HG02571 (cell line): ENCODE measurements around the gene MEIS3.
"Not testable (repeated sequence)": the region's sequence is repeated elsewhere in the genome, so short reads cannot be mapped to it uniquely, and the experiment has no call there.

ENCODE experiments used
- ATAC-seq: cut with Tn5 transposase; IDR thresholded peaks from one replicate; pipeline ENCODE4 v1.9.1; 2021; ENCODE audit warnings: mild to moderate bottlenecking, moderate library complexity; ENCODE audit not compliant: unreplicated experiment

MEIS3 gene

DNA sequence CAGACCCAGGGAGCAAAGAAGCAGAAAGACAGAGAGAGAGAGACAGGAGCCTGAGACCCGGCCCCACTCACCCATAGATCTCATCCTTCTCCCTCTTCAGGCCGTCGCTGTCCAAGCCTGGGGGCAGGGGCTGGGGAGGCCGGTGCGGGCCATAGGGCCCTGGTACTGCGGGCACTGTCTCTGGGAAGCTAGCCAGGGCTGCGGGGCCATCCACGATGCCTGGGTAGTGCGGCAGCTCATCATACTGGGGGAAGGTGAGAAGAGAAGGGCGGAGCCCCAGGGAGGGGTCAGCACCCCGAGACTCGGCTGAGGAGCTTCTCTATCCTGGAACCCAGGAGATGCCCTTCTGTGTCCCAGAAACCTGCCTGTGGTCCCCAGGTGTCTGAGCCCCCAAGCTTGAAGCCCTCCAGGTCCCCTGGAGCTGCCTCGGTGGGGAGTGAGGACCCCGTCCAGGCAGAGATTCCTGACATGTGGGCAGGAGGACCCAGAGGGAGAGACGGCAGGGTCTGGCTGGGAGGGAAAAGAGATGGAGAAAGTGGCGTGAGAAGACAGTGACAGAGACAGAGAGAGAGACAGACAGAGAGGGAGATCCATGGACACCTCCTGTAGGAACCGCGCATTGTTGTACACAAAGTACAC lies 2.1 kb downstream of the MEIS3 start:
- no peak for ATAC-seq

DNA sequence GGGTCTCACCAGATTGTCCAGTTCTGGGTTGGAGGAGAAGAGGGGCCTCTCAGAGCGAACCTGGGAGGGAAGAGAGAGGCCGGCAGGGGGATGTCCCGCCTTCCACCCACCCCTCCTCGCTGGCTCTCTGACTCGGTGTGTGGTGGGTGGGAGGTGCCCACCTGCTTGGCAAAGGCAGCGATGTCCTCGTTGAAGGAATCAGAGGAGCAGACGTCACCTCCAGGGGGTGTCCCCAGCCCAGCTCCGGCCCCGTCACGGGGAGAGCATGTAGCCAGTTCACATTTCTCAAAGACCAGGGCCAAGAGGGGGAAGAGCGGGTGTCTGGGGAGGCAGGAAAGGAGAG lies 2.7 kb downstream of the MEIS3 start:
- no peak for ATAC-seq

DNA sequence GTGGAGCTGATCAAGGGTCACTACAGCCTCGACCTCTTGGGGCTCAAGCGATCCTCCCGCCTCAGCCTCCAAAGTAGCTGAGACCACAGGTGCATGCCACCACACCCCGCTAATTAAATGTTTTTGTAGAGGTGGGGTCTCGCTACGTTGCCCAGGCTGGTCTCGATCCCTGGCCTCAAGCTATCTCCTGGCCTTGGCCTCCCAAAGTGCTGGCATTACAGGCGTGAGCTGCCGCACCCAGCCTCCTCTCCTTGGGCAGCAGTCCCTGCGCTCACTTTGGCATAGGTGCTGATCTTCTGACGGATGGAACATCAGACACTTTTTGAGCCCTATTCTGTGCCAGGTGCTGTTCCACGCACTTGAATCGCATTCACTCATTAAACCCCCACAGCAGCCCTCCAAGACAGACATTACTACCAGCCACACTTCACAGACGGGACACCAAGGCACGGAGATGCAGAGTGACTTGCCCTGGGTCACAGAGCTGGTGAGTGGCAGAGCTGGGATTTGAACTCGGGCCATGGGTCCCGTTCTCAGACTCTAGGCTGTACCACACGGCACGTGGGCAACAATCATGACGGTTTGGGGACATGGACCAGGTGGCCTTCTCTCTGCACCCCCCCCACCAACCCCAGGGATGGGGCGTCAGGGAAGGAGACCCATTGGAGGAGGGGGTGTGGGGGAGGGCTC lies 3.2 kb downstream of the MEIS3 start:
- no peak for ATAC-seq

DNA sequence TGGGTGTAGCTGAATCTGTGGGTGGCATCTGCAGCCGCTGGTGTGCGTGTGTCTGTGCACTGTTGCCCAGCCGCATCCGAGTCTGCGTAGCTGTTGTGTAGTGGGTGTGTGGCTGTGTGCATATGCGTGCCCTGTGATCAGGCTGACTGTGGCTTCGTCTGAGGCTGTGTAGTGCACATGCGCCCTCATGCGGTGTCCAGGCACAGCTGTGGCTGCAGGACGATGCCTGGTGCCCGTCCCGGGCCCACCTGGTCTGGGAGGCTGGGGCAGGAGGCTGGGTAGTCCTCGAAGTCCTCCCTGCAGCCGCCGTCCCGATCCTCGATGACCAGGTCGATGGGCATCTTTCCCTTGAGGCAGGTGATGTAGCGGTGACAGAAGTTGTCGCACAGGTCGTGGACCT lies 4.9 kb downstream of the MEIS3 start:
- no peak for ATAC-seq

DNA sequence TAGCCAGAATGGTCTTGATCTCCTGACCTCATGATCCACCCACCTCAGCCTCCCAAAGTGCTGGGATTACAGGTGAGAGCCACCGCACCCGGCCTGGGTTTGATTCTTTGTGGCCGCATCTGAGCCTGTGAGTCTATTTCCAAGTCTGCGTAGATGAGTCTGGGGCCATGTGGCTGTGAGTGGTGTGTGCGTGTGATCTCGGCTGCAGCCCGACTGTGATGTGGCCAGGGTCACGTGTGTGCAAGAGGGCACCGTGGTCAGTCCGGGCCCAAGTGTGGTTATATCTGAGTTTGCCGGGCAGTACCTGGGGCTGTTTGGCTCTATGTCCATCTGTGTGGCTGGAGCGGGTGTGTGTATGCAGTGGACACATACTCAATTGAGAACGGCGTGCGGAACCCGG lies 5.4 kb downstream of the MEIS3 start:
- ATAC-seq: no peak

DNA sequence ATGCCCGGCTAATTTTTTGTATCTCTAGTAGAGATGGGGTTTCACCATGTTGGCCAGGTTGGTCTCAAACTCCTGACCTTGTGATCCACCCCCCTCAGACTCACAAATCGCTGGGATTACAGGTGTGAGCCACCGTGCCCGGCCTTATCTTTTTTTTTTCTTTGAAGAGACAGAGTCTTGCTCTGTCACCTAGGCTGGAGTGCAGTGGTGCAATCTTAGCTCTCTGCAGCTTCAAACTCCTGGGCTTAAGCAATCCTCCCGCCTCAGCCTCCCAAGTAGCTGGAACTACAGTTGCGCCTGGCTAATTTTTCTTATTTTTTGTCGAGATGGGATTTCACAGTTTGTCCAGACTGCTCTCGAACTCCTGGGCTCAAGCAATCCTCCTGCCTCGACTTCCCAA lies 7.6 kb downstream of the MEIS3 start:
- ATAC-seq: not testable (repeated sequence)

DNA sequence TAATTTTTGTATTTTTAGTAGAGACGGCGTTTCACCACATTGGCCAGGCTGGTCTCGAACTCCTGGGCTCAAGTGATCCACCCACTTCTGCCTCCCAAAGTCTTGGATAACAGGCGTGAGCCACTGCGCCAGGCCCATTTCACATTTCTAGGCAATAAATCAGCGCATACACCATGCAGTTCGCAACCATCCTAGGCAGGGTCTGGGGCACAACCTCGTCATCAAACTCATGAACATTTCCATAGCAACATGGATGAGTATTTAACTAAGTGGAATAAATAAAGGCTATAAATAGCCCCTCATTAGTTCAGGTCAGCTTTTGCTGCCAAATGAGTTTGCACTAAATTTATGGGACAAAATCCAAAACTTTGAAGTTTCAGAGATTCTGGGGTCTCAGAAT lies 8.2 kb downstream of the MEIS3 start:
- no peak for ATAC-seq

DNA sequence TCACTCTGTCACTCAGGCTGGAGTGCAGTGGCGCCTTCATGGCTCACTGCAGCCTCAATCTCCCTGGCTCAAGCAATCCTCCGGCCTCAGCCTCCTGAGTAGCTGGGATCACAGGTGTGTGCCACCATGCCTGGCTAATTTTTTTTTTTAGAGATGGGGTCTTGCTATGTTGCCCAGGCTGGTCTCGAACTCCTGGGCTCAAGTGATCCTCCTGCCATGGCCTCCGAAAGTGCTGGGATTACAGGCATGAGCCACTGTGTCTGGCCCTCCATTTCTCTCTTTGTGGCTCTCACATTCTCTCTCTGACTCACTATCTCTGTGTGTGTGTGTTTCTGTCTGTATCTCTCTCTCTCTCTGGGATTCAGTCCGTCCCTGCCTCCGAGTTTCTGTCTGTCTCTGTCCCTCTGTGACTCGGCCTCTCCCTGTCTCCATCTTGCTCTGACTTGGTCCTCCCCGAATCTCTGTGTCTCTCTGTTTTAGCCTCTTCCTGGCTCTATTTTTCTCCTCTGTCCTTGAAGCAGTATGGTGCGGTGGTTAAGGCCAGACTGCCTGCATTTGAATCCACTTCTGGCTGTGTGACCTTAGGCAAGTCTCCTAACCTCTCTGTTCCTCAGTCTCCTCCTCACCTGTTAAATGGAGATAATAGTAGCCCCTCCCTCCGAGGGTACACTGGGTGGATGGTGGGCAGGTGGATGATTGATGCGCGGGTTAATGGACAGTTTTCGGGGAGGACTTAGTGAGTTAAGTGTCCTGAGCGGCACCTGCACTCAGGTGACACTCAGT lies 11.0 kb downstream of the MEIS3 start:
- no peak for ATAC-seq

DNA sequence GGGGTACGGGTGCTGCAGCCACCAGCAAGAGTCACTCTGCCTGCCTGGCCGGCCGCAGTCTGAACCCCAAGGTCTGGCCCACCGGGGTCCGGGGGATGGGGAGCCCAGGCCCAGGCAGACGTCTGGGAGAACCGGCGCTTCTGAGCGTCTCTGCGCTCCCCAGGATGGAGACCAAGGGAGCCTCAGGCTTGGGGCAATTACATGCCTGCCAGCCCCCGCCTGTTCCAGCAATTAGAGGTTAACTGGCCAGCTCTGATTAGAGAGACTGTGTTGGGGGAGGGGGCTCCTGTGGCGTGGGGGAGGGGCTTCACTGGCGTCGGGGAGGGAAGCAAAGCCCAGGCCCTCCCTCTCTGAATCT lies 11.9 kb downstream of the MEIS3 start:
- no peak for ATAC-seq

DNA sequence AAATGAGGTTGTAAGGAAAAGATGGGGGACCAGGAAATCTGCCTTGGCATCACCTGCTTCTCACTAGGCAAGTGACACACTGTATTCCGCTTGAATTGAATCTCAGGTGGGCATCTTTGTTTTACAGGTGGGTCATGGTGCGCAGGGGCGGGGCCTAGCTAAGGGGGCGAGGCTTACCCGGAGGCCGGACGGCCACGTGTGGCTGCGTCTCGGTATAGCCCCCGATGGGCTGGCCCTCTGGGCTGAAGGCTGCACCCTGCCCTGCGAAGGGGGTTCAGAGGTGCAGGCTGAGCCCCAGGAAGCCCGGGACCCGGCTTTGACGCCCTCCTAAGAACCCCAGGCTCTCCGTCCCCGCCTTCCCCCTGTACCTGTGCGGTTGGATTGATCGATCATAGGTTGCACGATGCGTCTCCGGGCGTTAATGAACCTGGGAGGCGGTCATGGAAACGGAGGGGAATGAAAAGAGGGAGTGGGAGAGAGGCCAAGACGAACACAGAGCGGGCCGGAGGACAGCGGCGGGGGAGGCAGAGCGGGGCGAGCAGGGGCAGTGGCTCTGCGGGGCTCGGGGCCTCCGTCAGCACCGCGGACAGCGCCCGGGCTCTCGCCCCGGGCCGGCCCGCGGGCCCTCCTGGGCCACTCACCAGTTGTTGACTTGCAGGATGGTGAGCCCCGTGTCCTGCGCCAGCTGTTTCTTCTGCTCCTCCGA lies 12.5 kb downstream of the MEIS3 start:
- ATAC-seq: no peak

DNA sequence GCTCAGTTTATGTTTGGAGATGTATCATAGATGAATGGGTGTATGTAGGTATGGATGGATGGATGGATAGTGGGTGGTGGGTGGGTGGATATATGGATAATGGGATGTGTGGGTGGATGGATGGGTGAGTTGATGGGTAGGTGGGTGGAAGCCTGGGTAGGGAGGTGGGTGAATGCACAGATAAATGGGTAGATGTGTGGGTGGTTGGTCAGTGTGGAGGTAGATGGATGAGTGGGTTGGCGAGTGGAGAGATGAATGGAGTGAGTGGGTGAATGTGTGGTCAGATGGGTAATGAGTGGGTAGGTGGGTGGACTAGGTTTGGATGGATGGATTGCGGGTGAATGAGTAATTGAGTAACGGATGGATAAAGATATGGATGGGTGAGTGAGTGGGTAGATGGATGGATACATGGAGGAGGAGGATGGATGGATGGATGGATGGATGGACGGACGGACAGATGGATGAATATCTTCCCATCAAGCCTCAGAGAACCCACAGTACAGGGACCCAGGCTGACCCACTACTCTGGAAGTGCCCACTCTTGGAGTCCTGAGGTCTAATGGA lies 13.4 kb downstream of the MEIS3 start:
- no peak for ATAC-seq

DNA sequence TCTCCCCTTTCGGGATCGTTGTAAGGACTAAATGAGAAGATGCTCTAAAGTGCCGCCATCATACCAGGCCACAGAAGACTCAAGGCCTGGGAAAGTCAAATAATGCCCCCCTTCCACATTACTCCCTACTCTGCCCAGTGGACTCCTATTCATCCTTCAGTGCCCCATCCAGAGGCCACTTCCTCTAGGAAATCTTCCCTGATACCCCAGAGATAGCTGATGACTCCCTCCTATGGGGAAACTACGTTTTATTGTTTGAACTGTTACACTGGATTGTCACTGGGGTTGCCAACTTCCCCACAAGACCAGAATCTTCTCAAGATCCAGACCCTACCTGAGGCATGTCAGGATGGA lies 14.2 kb downstream of the MEIS3 start:
- ATAC-seq: no peak

DNA sequence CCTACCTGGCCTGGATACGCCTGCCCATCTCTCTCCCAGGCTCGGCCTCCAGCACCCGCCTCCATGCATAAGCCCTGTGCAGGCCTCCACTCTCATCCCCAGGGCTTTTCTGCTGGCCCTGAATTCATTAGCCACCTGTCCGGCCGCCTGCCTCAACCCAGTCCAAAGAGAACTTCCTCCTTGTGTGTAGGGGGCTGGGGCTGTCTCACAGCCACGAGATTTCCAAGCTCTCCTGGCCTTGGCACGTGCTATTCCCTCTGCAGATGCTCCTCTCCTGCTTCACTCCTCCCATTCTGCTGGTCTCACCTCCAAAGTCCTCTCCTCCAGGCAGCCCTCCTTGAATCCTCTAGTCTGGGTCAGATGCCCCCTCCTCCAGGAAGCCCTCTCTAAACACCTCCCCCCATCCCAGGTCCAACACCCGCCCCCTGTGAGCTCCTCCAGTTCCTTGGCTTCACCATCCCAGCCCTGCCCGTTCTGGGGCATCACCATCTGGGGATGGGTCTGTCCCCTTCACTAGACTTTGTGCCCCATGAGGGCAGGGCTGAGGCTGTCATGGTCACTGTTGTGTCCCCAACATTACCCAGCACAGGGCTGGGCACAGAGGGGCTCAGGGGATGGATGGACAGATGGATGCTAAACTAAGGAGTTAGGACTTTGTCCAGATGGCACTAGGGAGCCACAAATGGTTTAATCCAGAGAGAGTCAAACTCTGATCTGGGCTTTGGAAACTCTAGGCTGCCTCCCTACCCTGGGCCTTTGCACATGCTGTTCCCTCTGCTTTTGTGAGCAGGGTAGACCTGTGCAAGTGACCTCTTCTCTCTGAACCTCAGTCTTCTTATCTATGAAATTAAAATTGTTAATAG lies 14.8 kb downstream of the MEIS3 start:
- no peak for ATAC-seq

DNA sequence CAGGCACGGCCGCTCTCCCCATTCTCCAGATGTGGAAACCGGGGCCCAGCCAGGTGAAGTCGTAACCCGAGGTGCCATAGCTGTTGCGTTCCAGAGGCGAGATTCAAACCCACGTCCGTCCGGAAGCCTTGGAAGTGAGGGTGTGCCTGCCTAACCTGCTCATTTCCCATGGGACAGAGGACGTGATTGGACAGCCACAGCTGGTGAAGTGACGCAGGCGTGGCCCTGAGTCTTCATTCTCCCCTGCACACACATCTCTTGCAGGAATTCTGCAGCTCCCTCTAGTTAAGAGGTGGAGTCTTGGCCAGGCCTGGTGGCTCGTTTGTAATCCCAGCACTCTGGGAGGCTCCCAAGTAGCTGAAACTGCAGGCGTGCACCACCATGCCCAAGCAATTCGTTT lies 16.8 kb downstream of the MEIS3 start:
- no peak for ATAC-seq

DNA sequence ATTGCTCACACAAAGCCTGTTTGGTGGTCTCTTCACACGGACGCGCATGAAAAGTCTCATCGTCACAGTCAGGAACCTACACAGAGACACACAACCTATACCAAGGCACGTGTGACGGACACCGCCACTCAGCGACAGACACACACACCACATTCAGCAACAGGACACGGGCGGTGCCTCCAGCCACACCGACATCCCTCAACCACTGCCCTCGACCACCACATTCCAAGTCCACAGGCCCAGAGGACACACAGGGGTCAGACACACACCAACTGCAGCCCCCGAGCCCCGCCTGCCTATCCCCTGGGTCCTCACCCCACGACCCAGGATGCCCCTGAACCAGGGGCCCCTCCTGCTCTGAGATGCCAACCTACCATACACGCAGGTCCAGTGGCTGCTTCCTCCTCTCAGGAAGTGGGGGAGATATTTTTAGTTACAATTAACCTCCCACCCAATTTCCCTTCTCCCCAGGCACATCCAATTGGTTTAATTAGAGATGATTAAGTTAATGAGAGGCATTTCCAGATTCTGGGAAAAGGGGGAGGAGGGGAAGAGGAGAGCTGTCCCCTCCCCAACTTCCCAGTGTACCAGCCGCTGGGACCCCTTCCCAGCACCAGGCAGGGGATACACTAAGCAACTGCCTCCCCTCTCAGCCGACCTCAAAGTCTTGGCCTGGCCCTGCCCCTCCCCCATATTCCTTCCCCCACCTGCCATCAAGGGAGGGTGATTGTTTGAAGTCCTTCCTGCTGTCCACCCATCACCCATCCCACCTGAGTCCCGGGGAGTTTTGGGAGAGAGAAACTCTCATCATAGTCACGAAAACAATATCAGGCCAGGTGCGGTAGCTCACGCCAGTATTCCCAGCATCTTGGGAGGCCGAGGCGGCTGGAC lies 20.4 kb downstream of the MEIS3 start:
- ATAC-seq: no peak

DNA sequence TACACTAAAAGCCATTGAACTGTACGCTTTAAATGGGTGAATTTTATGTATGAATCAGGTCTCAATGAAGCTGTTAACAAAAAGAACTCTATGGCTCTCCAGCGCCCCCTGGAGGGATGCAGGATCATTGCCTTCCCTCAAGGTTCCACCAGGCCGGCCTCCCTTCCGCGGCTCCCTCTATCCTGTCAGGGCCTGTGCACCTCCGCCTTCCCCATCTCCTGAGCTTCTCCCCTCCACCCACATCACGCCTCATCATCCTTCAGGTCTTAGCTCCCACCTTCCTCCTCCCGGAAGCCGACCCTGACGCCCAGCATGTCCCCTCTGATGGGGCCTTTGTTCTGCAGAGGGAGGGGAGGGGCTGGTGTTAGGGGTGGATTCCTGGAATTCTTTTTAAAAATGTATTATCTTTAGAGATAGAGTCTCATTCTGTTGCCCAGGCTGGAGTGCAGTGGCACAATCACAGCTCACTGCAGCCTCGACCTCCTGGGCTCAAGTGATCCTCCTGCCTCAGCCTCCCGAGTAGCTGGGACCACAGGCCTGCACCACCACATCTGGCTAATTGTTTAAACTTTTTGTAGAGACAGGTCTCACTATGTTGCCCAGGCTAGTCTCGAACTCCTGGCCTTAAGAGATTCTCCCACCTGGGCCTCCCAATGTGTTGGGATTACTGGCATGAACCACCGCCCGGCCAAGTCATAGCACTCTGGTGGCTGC lies 27.7 kb downstream of the MEIS3 start:
- ATAC-seq: no peak

DNA sequence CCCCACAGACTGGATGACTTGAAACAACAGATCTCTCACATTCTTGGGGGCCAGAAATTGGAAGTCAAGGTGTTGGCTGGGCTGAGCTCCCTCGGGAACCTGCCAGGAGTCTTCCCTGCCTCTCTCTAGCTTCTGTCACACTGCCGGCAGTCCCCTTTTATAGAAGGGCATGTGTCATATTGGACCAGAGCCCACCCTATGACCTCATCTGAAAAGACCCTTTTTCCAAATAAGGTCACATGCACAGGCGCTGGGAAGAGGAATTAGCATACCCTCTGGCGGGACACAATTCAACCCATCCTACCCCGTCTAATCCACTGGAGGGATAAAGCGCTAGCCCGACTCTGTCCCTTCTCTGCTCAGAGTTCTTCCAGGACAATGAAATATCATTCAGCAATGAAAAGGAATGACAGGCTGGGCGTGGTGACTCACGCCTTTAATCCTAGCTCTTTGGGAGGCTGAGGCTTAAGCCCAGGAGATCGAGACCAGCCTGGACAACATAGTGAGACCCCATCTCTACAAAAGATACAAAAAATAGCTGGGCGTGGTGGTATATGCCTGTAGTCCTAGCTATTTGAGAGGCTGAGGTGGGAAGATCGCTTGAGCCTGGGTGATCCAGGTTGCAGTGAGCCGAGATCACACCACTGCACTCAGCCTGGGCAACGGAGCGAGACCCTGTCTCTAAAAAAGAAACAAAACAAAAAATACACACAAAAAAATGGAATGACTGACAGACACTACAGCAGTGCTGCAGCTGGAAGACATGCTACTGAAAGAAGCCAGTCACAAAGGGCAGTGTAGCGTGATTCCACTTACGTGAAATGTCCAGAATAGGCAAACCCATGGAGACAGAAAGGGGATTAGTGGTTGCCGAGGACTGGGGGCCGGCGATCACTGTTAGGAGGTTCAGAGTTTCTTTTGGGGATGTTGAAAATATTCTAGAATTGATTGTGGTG lies 28.5 kb downstream of the MEIS3 start:
- ATAC-seq: no peak

DNA sequence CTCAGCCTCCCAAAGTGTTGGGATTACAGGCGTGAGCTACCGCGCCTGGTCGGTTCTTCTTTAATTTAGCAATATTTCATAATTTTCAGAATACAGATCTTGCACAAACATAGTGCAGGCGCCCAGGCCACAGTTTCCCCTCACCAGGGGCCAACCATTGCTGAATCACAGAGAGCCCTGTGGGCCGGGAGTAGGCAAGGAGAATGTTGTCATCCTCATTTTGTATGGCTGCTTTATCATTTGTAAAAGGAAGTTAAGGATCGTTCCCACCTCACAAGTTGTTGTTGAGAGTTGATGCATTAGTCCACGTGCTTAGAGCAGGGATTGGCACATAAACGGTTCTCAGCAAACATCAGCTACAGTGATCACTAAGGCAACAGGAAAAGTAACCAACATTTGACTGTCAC lies 30.2 kb downstream of the MEIS3 start:
- ATAC-seq: no peak
